NCI-H128 (cell line): ENCODE results near the gene SYDE2.
"Not testable (repeated sequence)": the region's sequence is repeated elsewhere in the genome, so short reads cannot be mapped to it uniquely, and the experiment has no call there.

Experiments used
- DNase-seq: peaks from one replicate; lab custom pipeline; 2025; ENCODE audit not compliant: unreplicated experiment; lab: John Stamatoyannopoulos, UW

The SYDE2 gene

DNA sequence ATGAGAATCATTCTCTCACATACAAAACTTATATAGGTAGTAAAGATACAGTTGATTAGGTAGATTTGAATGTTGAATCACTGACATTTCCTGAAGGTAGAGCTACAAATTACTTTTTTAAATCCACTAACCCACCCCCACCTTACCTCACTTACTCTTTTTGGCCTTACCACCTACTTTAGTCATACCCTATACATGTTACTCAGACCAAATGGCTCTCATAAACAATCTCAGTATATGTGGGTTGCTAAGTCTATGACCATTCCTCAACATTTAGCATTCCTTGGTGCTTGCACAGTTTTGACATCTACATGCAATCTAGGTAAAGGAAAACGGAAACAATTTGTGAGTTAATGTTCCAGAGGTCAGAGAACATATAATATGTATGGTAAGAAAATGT is 26.3 kb downstream of the SYDE2 start:
- DNase-seq, result no peak

DNA sequence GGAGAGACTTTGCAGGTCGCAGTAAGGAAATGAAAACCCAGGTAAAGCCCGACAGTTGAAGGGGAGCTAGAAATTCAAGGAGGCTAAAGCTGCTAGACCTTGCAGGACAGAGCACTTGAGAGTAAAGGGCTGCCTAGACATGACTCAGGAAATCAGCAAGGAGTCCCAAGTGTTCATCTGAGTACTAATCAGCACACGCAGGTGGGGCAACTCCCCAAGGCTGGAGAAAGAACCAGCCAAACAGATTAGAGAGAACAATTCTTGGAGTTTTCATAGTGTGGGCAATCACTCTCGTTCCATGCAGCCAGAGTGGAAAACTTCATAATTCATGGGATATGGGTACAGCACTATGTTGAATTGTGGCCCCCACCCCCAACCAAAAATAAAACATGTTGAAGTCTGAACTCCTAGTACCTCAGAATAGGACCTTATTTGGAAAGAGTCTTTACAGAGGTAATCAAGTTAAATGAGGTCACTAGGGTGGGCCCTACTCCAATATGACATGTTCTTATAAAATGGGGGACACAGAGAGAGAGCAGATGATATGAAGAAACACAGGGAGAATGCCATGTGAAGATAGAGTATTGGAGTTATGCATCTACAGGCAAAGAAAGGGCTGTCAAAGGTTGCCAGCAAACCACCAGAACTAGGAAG is 28.0 kb downstream of the SYDE2 start:
- DNase-seq, result no peak

DNA sequence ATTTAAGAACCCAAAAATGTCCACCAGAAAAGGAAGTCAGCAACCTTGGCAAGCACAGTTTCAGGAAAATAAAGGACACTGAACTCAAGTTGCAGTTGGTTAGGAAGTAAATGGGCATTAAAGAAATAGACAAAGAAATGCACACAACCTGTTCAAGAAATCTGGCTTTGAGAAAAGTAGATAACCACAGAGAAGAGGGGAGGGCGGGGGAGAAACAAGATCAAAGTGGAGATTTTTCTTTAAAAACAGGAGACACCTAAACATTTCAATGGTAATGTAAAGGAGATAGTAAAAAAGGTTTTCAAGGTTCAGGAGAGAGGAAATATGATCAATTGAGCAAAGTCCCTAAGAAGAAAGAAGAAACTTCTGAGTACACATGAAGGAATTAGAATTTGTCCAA is 29.1 kb downstream of the SYDE2 start:
- DNase-seq, result no peak

DNA sequence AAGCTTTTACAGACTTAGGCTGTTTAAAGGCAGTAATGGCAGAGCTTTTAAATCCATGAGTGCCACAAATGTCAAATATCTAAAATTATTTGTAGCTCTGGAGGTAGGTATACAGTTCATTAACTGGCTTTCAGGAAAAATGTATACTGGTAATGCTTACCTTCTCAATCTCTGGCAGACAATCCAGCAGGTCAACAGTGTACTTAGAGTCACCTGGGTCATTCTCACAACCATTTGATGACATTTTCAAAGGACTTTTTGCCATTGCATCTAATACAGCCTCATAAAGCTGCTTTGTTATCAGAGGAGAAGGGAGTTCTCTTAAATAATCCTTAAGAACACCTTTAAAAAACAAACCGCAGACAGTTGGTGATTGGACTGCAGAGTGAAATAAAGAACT is 31.9 kb downstream of the SYDE2 start:
- no peak for DNase-seq

DNA sequence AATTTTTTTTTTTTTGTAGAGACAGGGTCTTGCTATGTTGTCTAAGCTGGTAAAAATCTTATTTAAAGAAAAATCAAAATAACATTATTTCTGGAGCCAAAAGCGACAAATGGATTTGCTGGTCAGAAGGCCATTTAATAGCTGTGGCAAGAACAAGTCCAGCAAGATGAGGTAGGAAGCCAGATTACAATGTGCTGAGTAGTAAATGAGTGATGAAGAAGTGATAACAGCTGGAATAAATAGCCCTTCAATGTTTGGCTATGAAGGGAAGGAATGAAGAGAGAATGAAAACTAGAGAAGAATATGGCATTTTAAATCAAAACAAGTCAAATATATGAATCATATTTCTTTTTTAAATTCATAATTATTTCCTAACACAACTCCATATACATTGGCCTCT is 34.5 kb downstream of the SYDE2 start:
- DNase-seq, result no peak

DNA sequence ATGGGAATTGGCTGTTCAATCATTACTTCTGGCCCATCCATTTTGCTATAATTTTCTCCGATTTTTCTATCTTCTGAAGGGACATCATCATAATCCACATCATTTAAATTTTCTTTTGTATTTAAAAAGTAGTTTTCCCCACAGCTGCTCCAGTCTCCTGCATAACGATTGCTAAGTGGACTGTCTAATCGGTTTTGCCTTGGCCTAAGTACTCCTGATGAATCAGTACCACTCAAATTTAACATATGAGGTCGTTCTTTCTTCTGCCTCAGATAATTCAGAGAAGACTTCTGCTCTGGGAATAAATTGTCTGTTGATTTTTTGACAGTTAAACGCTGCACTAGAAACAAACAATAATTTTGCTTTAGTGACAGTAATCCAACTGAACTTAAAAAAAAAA is 41.9 kb downstream of the SYDE2 start:
- DNase-seq, result no peak

DNA sequence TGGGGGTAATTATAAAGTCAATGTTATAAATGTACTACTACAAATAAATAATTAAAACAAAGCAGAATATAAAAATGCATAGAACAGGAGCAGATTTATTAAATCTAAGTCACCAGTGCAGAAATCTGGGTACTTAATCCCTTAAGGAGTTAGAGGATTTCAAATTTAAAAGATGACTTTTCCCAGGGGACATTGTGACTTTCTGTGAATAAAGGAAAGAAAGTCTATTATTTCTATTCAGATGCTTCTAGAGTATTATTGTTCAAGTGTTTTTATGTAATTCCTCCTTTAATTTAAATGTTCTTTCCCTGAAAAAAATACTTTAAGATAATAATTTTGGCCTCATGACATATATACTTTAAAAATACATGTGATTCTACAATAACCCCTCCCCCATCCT is 43.4 kb downstream of the SYDE2 start:
- no peak for DNase-seq

DNA sequence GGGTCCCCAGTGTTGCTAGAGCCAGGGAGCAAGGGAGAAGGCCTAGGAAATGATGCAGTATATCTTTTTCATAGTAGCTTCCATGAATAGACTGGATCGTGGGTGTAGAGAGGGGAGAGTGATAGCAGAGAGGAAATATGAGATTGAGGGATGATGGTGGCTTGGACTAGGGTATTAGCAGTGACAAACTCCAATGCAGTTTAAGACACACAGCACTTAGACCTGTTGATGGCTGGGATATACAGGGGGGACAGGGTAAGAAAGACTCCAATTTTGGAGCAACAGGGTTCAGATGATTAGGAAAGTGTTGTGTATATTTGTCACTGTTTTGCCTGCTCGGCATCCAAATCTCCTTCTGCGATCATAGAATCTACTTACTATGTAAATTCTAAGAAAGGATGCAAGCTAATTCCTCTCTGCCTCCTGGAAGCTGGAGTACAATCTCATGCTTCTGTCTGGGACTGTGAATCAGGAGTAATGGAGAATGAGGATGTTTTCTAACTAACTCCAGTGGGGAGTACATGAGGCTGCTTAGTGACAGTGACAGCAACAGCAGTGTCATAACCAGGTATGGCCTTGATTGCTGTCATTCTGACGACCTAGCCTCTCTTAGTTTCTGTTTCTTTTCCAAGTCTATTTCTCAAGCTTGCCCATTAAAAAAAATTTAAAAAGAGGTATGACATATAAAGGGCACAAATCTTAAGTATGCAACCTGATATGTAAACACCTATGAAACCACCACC is 47.5 kb downstream of the SYDE2 start:
- DNase-seq, result no peak

DNA sequence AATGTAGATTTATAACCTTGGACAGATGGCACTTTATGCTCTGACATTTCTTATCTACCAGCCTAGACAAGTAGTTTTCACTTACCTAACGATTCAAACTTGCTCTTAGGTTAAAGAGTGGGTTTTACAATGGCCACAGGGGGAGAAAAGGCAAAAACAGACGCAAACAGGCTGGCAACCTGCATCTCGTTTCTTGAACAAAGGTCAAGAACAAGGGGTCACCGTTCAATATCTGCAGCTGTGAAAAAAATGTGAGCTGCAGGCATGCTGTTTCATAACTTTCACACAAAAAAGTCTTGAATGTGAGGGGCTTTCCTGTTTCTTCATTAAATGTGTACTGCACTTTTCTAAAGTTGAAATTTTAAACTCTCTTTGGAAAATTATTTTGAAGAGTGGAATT is 49.4 kb downstream of the SYDE2 start:
- no peak for DNase-seq

DNA sequence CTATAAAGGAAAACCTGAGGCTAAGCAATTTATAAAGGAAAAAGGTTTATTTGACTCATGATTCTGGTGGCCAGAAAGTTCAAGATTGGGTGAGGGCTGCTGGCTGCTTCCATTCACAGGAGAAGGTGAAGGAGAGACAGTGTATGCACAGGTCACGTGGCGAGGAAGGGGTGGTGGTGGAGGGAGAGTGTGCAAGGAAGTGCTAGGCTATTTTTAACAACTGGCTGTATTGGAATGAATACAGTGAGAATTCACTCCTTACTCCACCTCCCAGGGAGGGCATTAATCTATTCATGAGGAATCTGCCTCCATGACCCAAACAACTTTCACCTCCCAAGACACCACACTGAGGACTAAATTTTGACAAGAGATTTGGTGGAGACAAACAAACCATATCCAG is 51.0 kb downstream of the SYDE2 start:
- no peak for DNase-seq

DNA sequence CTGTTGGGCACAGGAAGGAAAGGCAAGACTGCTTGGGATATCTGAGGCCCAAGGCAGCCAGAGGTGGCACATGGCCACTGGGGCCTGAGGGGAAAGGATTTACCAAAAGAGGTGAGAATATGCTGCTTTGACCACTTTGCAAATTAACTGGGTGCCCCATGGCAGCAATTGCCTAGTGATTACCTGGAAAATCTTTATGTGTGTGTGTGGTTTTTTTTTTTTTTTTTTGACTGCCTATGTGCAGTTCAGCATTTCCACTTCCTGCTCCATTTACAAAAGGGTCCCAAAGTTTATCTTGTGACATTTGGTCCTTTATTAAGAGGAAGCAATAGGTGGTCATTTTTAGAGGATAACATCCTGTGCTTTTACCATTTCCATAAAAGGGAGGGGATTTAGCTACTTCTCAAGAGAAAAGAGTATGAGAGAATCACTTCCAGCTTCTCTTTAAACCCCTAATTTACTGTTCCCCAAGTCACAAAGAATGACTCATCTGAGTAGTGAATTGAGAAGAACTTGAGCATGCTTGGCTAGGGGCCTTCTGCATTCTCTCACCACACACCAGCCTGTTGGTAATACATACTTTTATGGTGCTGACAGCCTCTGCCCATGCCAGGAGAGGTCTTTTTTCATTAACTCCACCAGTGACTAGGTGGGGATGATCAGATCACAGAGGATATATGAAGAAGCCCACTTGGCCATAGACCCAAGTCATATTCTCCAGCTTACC is 52.1 kb downstream of the SYDE2 start:
- no peak for DNase-seq

DNA sequence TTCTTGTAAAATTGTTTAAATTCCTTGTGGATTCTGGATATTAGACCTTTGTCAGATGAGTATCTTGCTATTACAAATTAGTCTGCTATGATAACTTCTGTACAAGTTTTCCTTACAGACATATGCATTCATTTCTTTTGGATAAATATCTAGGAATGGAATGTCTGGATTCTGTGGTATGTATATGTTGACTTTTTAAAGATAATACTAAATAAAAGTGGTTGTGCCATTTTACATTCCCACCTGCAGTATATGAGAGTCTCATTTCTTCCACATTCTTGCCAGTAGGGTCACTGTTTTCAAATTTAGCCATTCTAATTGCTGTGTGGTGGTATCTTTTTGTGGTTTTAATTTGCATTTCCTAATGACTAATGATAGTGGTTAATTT is 53.9 kb downstream of the SYDE2 start:
- DNase-seq, result no peak

DNA sequence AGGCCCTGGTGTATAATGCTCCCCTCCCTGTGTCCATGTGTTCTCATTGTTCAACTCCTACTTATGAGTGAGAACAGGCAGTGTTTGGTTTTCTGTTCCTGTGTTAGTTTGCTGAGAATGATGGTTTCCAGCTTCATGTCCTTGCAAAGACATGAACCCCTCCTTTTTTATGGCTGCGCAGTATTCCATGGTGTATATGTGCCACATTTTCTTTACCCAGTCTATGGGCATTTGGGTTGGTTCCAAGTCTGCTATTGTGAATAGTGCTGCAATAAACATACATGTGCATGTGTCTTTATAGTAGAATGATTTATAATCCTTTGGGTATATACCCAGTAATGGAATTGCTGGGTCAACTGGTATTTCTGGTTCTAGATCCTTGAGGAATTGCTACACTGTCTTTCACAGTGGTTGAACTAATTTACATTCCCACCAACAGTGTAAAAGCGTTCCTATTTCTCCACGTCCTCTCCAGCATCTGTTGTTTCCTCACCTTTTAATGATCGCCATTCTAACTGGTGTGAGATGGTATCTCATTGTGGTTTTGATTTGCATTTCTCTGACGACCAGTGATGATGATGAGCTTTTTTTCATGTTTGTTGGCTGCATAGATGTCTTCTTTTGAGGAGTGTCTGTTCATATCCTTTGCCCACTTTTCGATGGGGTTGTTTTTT is 54.4 kb downstream of the SYDE2 start:
- not testable (repeated sequence) for DNase-seq

DNA sequence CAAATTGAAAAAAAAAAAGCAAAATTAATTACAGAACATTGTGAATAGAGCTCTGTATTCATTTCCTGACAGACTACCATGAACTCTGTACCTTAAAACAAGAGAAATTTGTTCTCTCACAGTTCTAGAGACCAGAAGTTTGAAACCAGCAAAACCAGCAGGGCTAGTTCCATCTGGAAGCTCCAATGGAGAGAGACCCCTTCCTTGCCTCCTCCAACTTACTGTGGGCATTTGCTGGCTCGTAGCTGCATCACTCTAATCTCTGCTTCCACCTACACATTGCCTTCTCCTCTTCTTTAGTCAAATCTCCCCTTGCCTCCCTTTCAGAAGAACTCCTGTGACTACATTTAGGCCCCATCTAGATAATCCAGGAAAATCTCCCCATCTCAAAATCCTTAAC is 56.5 kb downstream of the SYDE2 start:
- no peak for DNase-seq

DNA sequence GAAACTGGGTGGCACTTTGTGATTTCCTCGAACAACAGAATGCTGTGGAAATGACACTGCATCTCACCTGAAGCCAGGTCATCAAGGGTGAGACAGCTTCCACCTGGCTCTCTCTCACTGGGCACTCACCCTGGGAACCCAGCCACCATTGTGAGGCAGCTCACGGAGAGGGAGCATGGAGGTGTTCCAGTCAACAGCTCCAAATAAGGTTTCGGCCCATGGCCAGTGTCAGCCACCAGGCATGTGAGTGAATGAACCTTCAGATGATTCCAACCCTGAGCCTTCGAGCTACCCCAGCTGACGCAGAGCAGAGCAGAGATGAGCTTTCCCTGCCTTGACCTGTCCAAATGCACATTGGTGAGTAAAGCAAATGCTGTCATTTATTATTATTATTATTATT is 58.1 kb downstream of the SYDE2 start:
- DNase-seq, result no peak

DNA sequence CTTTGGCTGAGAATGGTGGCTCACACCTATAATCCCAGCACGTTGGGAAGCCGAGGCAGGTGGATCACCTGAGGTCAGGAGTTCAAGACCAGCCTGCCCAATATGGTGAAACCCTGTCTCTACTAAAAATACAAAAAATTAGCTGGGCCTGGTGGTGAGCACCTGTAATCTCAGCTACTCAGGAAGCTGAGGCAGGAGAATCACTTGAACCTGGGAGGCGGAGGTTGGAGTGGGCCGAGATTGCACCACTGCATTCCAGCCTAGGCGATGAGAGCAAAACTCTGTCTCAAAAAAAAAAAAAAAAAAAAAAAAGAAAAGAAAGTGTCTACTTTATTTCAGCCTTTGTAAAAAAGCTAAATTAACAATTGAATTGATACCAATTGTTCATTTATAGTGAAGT is 62.4 kb downstream of the SYDE2 start:
- DNase-seq, result not testable (repeated sequence)

DNA sequence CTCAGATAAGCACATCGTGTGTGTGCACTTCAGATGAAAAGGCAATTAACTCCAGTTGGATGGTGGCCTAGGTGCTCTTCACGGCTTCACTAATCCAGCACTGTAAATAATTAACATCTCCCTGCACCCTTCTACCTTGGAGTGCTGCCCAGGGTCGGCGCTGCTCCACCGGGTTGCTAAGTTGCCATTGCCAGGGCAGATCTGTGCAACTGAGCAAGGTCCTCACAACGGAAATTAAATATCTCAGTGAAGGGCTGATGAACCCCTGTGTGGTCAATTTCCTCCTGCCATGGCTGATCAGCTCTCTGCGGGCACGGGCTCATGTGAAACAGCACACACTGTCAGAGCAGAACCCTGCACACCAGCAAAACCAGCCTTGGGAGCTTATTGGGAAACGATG is 63.2 kb downstream of the SYDE2 start:
- DNase-seq, result peak; percentile 88

DNA sequence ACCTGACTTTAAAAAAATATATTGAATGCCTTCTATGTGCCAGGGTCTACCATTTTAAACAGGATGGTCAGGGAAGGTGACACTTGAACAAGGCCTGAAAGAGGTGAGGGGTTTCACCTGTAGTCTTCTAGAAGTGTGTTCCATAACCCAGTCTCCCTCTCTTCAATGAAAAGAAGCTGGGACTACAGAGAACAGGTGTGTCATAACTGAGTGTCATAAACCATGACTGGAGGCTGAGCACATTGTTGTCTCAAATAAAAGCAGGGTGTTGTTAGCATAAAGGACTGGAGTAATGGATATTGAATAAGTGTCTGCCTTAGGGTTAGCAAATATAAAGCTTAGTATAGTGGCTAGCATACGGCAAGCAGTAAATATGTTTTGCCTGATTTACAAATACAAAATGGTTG is 65.4 kb downstream of the SYDE2 start:
- DNase-seq, result peak; percentile 58

DNA sequence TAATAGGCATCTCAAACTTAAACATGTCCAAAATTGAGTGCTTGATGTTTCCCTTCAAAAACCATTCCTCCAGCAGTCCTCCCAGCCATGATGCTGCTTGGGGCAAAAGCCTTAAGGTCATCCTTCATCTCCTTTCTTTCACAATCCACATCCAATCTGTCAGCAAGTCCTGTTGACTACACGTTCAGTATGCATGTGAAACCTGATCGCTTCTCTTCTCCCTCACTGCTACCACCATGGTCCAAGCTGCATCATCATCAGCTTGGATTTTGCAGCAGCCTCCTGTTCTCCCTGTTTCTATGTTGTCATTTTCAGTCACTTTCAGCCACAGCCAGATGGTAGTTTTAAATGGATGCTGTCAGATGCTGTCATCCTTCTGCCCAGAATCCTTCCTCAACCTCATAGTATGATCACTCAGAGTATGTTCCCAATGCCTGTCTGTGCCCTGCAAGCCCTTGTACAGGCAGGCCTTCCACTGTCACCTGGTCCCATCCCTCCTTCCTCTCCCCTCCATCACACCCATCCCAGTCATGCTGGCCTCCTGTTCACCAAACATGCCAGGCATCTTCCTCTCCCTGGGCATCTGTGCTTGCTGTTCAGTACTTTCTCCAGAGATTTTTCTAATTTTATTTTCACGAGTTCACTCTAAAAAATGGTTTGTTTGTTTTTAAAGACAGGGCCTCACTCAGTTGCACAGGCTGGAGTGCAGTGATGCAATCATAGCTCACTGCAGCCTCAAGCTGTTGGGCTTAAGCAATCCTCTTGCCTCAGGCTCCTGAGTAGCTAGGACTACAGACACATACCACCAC is 66.0 kb downstream of the SYDE2 start:
- DNase-seq, result no peak

DNA sequence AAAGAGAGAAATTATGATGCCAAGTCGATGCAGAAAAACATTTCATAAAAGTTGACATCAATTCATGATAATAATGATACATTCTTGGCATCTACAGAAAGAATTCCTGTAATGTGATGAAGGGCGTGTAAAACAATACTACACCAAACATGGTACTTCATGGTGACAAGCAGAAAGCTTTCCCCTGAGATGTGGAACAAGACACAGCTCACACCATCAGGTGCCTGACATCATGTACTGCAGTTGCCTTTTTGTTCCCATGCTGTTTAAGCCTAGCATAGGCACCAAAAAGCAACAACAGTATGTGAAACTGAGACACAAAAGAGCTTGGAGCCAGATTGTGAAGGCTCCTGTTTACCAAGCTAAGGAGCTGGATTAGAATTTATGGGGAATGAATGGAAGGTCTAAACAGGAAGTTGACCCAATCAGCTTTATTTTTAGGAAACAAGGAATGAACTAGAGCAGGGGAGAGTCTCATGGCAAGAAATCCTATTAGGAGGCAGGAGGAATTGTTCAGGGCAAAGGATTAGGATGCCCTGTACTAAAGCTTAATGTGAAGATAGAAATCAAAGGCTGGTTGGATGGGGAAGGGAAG is 67.2 kb downstream of the SYDE2 start:
- DNase-seq, result no peak
